ENCODE measurements around the gene SMYD3.

DNA sequence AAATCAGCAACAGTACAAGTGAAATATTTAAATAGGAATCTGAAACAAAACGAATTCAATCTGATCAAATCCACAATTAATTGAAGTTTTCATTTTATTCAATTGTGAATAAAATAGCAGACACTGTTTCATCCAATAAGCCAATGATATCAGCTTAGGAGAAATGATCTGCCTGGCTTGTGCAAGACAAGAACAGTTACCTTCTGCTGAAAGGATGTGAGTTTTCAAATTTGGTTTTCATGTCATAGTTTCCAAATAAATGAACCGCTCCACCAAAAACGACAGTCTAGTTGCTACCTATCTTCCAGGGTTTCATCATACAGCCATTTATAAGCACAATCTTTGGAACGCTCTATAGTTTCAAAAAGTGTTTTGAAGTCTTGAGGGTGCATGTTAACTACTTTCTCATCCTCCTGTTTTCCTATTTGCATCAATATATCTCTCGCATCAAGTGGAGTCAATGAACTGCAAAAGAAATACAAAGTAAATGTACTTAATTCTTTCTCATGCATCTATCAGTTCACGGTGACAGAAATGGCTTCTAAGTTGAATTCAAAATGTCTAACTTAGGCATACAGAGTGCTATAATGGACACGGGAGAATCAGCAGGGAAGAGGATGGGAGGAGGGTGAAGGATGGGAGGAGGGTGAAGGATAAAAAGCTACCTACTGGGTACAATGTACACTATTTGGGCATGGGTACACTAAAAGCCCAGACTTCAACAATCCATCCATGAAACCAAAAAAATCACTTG lies 33.8 kb upstream of the SMYD3 start:
- TF ChIP-seq POLR2A (IDR thresholded peaks at IDR 0.05) (no peak), POLR2AphosphoS5 (IDR thresholded peaks at IDR 0.05) (no peak)
- TF ChIP-seq, protein P1, sequence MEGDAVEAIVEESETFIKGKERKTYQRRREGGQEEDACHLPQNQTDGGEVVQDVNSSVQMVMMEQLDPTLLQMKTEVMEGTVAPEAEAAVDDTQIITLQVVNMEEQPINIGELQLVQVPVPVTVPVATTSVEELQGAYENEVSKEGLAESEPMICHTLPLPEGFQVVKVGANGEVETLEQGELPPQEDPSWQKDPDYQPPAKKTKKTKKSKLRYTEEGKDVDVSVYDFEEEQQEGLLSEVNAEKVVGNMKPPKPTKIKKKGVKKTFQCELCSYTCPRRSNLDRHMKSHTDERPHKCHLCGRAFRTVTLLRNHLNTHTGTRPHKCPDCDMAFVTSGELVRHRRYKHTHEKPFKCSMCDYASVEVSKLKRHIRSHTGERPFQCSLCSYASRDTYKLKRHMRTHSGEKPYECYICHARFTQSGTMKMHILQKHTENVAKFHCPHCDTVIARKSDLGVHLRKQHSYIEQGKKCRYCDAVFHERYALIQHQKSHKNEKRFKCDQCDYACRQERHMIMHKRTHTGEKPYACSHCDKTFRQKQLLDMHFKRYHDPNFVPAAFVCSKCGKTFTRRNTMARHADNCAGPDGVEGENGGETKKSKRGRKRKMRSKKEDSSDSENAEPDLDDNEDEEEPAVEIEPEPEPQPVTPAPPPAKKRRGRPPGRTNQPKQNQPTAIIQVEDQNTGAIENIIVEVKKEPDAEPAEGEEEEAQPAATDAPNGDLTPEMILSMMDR (IDR thresholded peaks at IDR 0.05 in 8 of 11, conservative IDR thresholded peaks at IDR 0.05 in 3 of 11) = no peak

Measured in spleen (tissue), 7 donors.